Measurements from ENCODE around the gene EPB41.

DNA sequence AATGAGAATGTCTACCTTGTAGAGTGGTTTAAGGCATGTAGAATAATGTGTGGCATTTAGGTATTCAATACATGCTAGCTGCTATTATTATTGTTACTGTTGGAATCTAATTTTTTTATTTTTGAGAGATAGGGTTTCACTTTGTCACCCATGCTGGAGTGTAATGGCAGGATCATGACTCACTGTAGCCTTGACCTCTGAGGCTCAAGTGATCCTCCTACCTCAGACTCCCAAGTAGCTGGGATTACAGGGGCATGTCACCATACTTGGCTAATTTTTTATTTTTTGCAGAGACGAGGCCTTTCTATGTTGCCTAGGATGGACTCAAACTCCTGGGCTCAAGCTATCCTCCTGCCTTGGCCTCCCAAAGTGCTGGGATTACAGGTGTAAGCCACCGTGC lies 61.9 kb downstream of the EPB41 start:
- TF ChIP-seq POLR2AphosphoS2 (IDR thresholded peaks at IDR 0.05; ENCODE audit: low read length), result no peak
- no peak for TF ChIP-seq PCBP1 (IDR thresholded peaks at IDR 0.05; ENCODE audit: low read depth, low read length, poor library complexity, severe bottlenecking)
- TF ChIP-seq HDAC8 (tag; IDR thresholded peaks at IDR 0.05), result no peak
- TF ChIP-seq, protein P1, sequence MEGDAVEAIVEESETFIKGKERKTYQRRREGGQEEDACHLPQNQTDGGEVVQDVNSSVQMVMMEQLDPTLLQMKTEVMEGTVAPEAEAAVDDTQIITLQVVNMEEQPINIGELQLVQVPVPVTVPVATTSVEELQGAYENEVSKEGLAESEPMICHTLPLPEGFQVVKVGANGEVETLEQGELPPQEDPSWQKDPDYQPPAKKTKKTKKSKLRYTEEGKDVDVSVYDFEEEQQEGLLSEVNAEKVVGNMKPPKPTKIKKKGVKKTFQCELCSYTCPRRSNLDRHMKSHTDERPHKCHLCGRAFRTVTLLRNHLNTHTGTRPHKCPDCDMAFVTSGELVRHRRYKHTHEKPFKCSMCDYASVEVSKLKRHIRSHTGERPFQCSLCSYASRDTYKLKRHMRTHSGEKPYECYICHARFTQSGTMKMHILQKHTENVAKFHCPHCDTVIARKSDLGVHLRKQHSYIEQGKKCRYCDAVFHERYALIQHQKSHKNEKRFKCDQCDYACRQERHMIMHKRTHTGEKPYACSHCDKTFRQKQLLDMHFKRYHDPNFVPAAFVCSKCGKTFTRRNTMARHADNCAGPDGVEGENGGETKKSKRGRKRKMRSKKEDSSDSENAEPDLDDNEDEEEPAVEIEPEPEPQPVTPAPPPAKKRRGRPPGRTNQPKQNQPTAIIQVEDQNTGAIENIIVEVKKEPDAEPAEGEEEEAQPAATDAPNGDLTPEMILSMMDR (IDR thresholded peaks at IDR 0.05 in 2 of 3, conservative IDR thresholded peaks at IDR 0.05 in 1 of 3; ENCODE audit: insufficient read depth in 2 of 3, low read depth in 1 of 3, low read length in 3 of 3), result no peak
- no peak for TF ChIP-seq WHSC1 (IDR thresholded peaks at IDR 0.05; ENCODE audit: low read length)
